ENCODE results near the gene DYNC1H1. TPM values are rescaled to one million over a fixed set of nuclear protein-coding genes. Genes with fewer than 3 reads are reported as not detected.

DYNC1H1 gene
- total and polyA plus RNA-seq, 2 of the 13 experiments (the other 11 are each of a cell fraction or from before 2014, with no cell fraction given), result 74.4 to 239 TPM

GRCh38 chr14:101964297-101965180, at the start of gene DYNC1H1 (continued):
- peak; percentile 62; the same call in 1 of the 2 replicates for TF ChIP-seq ARNT2 (CRISPR knock-in tag; IDR thresholded peaks at IDR 0.05; ENCODE audit: low read depth)
- peak; percentile 80; the same call in 1 of the 2 replicates for TF ChIP-seq ZNF468 (CRISPR knock-in tag; IDR thresholded peaks at IDR 0.05)
- 0 out of 2 replicates have a peak, but pooled peaks have one; percentile 50 for TF ChIP-seq MED13 (CRISPR knock-in tag; IDR thresholded peaks at IDR 0.05)
- TF ChIP-seq ZFX (CRISPR knock-in tag; IDR thresholded peaks at IDR 0.05; ENCODE audit: low read depth), result peak; percentile 67
- no peak for TF ChIP-seq ZKSCAN1 (IDR thresholded peaks at IDR 0.05; ENCODE audit: low read length)
- TF ChIP-seq ZNF225 (CRISPR knock-in tag; IDR thresholded peaks at IDR 0.05), result peak; percentile 43; the same call in 1 of the 2 replicates
- TF ChIP-seq SMAD9 (CRISPR knock-in tag; IDR thresholded peaks at IDR 0.05), result no peak
- TF ChIP-seq SIN3A (IDR thresholded peaks at IDR 0.05; ENCODE audit: borderline replicate concordance, low read depth, low read length), result peak; percentile 83; the same call in 1 of the 2 replicates
- peak; percentile 43; the same call in 1 of the 2 replicates for TF ChIP-seq NR2F2 (IDR thresholded peaks at IDR 0.05; ENCODE audit: borderline replicate concordance, low read depth)
- no peak for TF ChIP-seq ZNF552 (CRISPR knock-in tag; IDR thresholded peaks at IDR 0.05; ENCODE audit: borderline replicate concordance)
- no peak for TF ChIP-seq XRCC5 (optimal IDR thresholded peaks at IDR 0.05; ENCODE audit: low read length)
- TF ChIP-seq SNAPC2 (CRISPR knock-in tag; IDR thresholded peaks at IDR 0.05), result 0 out of 2 replicates have a peak, but pooled peaks have one; percentile 40
- TF ChIP-seq UBTF (CRISPR knock-in tag; IDR thresholded peaks at IDR 0.05), result peak; percentile 84; the same call in 1 of the 2 replicates
- no peak for TF ChIP-seq ONECUT2 (CRISPR knock-in tag; IDR thresholded peaks at IDR 0.05)
- 0 out of 2 replicates have a peak, but pooled peaks have one; percentile 34 for TF ChIP-seq RFXAP (CRISPR knock-in tag; IDR thresholded peaks at IDR 0.05; ENCODE audit: borderline replicate concordance)
- TF ChIP-seq IRF9 (CRISPR knock-in tag; IDR thresholded peaks at IDR 0.05; ENCODE audit: borderline replicate concordance), result no peak; the same call in 1 of the 2 replicates
- no peak for TF ChIP-seq ZNF234 (CRISPR knock-in tag; conservative IDR thresholded peaks at IDR 0.05)
- peak; percentile 63; the same call in 1 of the 2 replicates for TF ChIP-seq ZNF816 (CRISPR knock-in tag; IDR thresholded peaks at IDR 0.05; ENCODE audit: borderline replicate concordance)
- no peak for TF ChIP-seq ZMYM2 (CRISPR knock-in tag; IDR thresholded peaks at IDR 0.05)
- TF ChIP-seq ZFAT (CRISPR knock-in tag; conservative IDR thresholded peaks at IDR 0.05), result no peak
- TF ChIP-seq ZBTB38 (CRISPR knock-in tag; IDR thresholded peaks at IDR 0.05), result peak; percentile 66; the same call in 1 of the 2 replicates
- peak; percentile 80; the same call in 1 of the 2 replicates for TF ChIP-seq PREB (CRISPR knock-in tag; IDR thresholded peaks at IDR 0.05)
- peak; percentile 61; the same call in 1 of the 2 replicates for TF ChIP-seq HES4 (CRISPR knock-in tag; IDR thresholded peaks at IDR 0.05; ENCODE audit: borderline replicate concordance)
- peak; percentile 75; the same call in 1 of the 2 replicates for TF ChIP-seq ZNF672 (CRISPR knock-in tag; IDR thresholded peaks at IDR 0.05)
